GM12878 (cell line): ENCODE results near the gene PIK3R2. TPM values are rescaled to one million over a fixed set of nuclear protein-coding genes. Genes with fewer than 3 reads are reported as not detected.
A peak's percentile ranks its signal among the peaks of the same experiment; 100 is the strongest.

Source experiments
- CHD2 ChIP-seq: IDR thresholded peaks from 2 replicates; pipeline ENCODE4 v1.6.1; 2011; ENCODE audit warnings: low read depth, low read length, improper control_type of control experiment, borderline replicate concordance
- ETV6 ChIP-seq, 2 experiments: fragments of 450-650 bp in 1 of 2; IDR thresholded peaks in 1 of 2; conservative IDR thresholded peaks in 1 of 2; 2 replicates each; pipeline ENCODE4 v1.6.1; 2014; ENCODE audit warnings: antibody characterized with exemption in 1 of 2, borderline replicate concordance in 1 of 2, low read depth in 1 of 2, mild to moderate bottlenecking in 1 of 2, moderate library complexity in 1 of 2
- FOXK2 ChIP-seq: fragments of 450-650 bp; IDR thresholded peaks from 2 replicates; pipeline ENCODE4 v1.6.1; 2017; ENCODE audit warnings: mild to moderate bottlenecking, moderate library complexity
- FOXM1 ChIP-seq: IDR thresholded peaks from 2 replicates; pipeline ENCODE4 v1.6.1; 2012; ENCODE audit warnings: low read depth, mild to moderate bottlenecking, inconsistent platforms, low read length, moderate library complexity
- GABPA ChIP-seq: IDR thresholded peaks from 2 replicates; pipeline ENCODE4 v1.6.1; 2014; ENCODE audit warnings: antibody characterized with exemption, low read depth, mild to moderate bottlenecking, inconsistent platforms
- HDAC2 ChIP-seq: fragments of 200-600 bp; sonication (generic); IDR thresholded peaks from 2 replicates; pipeline ENCODE4 v1.6.1; 2017
- HDAC6 ChIP-seq: fragments of 200-600 bp; sonication (generic); IDR thresholded peaks from one replicate; pipeline ENCODE4 v1.8.0; 2017; ENCODE audit warnings: antibody characterized with exemption; ENCODE audit not compliant: unreplicated experiment
- IRF3 ChIP-seq: fragments of 450-650 bp; IDR thresholded peaks from 2 replicates; pipeline ENCODE4 v1.6.1; 2014; ENCODE audit warnings: mild to moderate bottlenecking
- MEF2B ChIP-seq: fragments of 450-650 bp; IDR thresholded peaks from 2 replicates; pipeline ENCODE4 v1.6.1; 2018; ENCODE audit warnings: mild to moderate bottlenecking, moderate library complexity; ENCODE audit not compliant: partially characterized antibody, poor library complexity, severe bottlenecking
- MTA2 ChIP-seq: fragments of 450-650 bp; IDR thresholded peaks from 2 replicates; pipeline ENCODE4 v1.6.1; 2016; ENCODE audit warnings: low read depth, mild to moderate bottlenecking, moderate library complexity
- NR2C2 ChIP-seq: IDR thresholded peaks from 2 replicates; pipeline ENCODE4 v1.6.1; 2011; ENCODE audit warnings: borderline replicate concordance, low read depth; ENCODE audit not compliant: control insufficient read depth, insufficient read length
- POLR2AphosphoS5 ChIP-seq: IDR thresholded peaks from 2 replicates; pipeline ENCODE4 v1.6.1; 2011; ENCODE audit warnings: mild to moderate bottlenecking, low read length, inconsistent platforms
- SMAD1 ChIP-seq: fragments of 450-650 bp; IDR thresholded peaks from 2 replicates; pipeline ENCODE4 v1.6.1; 2018; ENCODE audit warnings: mild to moderate bottlenecking, low read depth; ENCODE audit not compliant: partially characterized antibody
- SMAD5 ChIP-seq: IDR thresholded peaks from 2 replicates; pipeline ENCODE4 v1.6.1; 2016; ENCODE audit warnings: antibody characterized with exemption, low read depth
- SMC3 ChIP-seq: IDR thresholded peaks from 2 replicates; pipeline ENCODE4 v1.6.1; 2011; ENCODE audit warnings: low read length, improper control_type of control experiment, borderline replicate concordance
- SUZ12 ChIP-seq: fragments of 200-600 bp; sonication (generic); IDR thresholded peaks from one replicate; pipeline ENCODE4 v1.6.1; 2018; ENCODE audit warnings: antibody characterized with exemption, mild to moderate bottlenecking; ENCODE audit not compliant: unreplicated experiment
- TAF1 ChIP-seq: IDR thresholded peaks from 2 replicates; pipeline ENCODE4 v1.6.1; 2011; ENCODE audit warnings: mild to moderate bottlenecking, low read depth, low read length, borderline replicate concordance
- ZNF207 ChIP-seq: fragments of 450-650 bp; IDR thresholded peaks from 2 replicates; pipeline ENCODE4 v1.6.1; 2014; ENCODE audit warnings: antibody characterized with exemption, mild to moderate bottlenecking, borderline replicate concordance
- ZNF384 ChIP-seq: IDR thresholded peaks from 2 replicates; pipeline ENCODE4 v1.6.1; 2012; ENCODE audit warnings: low read depth, mild to moderate bottlenecking, low read length, improper control_type of control experiment, borderline replicate concordance
- ZNF622 ChIP-seq: fragments of 450-650 bp; IDR thresholded peaks from 2 replicates; pipeline ENCODE4 v1.6.1; 2017; ENCODE audit warnings: mild to moderate bottlenecking, inconsistent platforms
- ZZZ3 ChIP-seq: IDR thresholded peaks from 2 replicates; pipeline ENCODE4 v1.6.1; 2011; ENCODE audit warnings: low read depth; ENCODE audit not compliant: control insufficient read depth, insufficient read length
- polyA plus RNA-seq, 11 experiments: library from polyadenylated mRNA; depleted of rRNA in 4 of 11; unstranded in 6 of 11; stranded (reverse) in 5 of 11; fragments of >200 nt; fragmentation: Nextera tagmentation in 4 of 11; fragmentation: Illumina TruSeq in 1 of 11; extraction: Ambion mirVana in 4 of 11; extraction: Trizol in 1 of 11; gene quantifications; 1 replicate in 1 of 11; 2 replicates in 10 of 11; pipeline versions ENCODE4 v1.2.1 to v1.2.3, GENCODE V29; 2011 to 2016; ENCODE audit warnings: inconsistent platforms in 2 of 11, missing spikeins in 2 of 11, low read depth in 1 of 11
- total RNA-seq, 4 experiments: library from RNA; depleted of rRNA in 3 of 4; stranded (reverse); fragments of >200 nt in 3 of 4; fragmentation: Illumina TruSeq in 1 of 4; extraction: Trizol in 1 of 4; gene quantifications; 2 replicates each; pipeline versions ENCODE4 v1.2.1 to v1.2.3, GENCODE V29; 2013 to 2021
- TF ChIP-seq, protein P1 (sequence below): IDR thresholded peaks from 2 replicates; pipeline ENCODE4 v1.6.1; 2012; ENCODE audit warnings: low read depth, low read length, improper control_type of control experiment
- TF ChIP-seq, protein P2 (sequence below): fragments of 450-650 bp; formaldehyde crosslinking; IDR thresholded peaks from 2 replicates; pipeline ENCODE4 v1.5.0; 2022; ENCODE audit warnings: mild to moderate bottlenecking, missing genetic modification characterization
- TF ChIP-seq, protein P3 (sequence below): IDR thresholded peaks from 2 replicates; pipeline ENCODE4 v1.6.1; 2012; ENCODE audit warnings: low read depth, low read length, improper control_type of control experiment

Gene PIK3R2
- total and polyA plus RNA-seq, 10 of the 15 experiments (the other 5 are each of a cell fraction or from before 2014, with no cell fraction given), result 0.26 to 22.6 (median 2.5) TPM

- TF ChIP-seq SMAD1 (no peak), CHD2 (peak; percentile 97), GABPA (no peak), HDAC2 (no peak), TAF1 (no peak), FOXK2 (no peak), SMAD5 (no peak), ZNF384 (no peak), MTA2 (no peak), ZZZ3 (no peak), NR2C2 (no peak), HDAC6 (no peak), SMC3 (no peak), IRF3 (no peak), FOXM1 (no peak), MEF2B (peak; percentile 81), ZNF207 (no peak; the same call in 1 of the 2 replicates), ETV6 (conservative IDR thresholded peaks at IDR 0.05 in 1 of 2, IDR thresholded peaks at IDR 0.05 in 1 of 2; ENCODE audit: borderline replicate concordance in 1 of 2, low read depth in 1 of 2) (no peak), SUZ12 (no peak), POLR2AphosphoS5 (0 out of 2 replicates have a peak, but pooled peaks have one; percentile 10), ZNF622 (no peak)
- TF ChIP-seq, protein P1, sequence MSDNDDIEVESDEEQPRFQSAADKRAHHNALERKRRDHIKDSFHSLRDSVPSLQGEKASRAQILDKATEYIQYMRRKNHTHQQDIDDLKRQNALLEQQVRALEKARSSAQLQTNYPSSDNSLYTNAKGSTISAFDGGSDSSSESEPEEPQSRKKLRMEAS, result no peak
- TF ChIP-seq, protein P2, sequence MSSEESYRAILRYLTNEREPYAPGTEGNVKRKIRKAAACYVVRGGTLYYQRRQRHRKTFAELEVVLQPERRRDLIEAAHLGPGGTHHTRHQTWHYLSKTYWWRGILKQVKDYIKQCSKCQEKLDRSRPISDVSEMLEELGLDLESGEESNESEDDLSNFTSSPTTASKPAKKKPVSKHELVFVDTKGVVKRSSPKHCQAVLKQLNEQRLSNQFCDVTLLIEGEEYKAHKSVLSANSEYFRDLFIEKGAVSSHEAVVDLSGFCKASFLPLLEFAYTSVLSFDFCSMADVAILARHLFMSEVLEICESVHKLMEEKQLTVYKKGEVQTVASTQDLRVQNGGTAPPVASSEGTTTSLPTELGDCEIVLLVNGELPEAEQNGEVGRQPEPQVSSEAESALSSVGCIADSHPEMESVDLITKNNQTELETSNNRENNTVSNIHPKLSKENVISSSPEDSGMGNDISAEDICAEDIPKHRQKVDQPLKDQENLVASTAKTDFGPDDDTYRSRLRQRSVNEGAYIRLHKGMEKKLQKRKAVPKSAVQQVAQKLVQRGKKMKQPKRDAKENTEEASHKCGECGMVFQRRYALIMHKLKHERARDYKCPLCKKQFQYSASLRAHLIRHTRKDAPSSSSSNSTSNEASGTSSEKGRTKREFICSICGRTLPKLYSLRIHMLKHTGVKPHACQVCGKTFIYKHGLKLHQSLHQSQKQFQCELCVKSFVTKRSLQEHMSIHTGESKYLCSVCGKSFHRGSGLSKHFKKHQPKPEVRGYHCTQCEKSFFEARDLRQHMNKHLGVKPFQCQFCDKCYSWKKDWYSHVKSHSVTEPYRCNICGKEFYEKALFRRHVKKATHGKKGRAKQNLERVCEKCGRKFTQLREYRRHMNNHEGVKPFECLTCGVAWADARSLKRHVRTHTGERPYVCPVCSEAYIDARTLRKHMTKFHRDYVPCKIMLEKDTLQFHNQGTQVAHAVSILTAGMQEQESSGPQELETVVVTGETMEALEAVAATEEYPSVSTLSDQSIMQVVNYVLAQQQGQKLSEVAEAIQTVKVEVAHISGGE (CRISPR knock-in tag), result no peak
- TF ChIP-seq, protein P3, sequence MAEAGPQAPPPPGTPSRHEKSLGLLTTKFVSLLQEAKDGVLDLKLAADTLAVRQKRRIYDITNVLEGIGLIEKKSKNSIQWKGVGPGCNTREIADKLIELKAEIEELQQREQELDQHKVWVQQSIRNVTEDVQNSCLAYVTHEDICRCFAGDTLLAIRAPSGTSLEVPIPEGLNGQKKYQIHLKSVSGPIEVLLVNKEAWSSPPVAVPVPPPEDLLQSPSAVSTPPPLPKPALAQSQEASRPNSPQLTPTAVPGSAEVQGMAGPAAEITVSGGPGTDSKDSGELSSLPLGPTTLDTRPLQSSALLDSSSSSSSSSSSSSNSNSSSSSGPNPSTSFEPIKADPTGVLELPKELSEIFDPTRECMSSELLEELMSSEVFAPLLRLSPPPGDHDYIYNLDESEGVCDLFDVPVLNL, result no peak
Measured at GRCh38 chr19:18152817-18153555, at the start of gene PIK3R2 (continued).
